Breast epithelium (tissue), 4 donors: ENCODE data around the gene PPFIA3. TPM values are rescaled to one million over a fixed set of nuclear protein-coding genes. Genes with fewer than 3 reads are reported as not detected.

ENCODE experiments used
- DNase-seq, 2 donors: peaks; one replicate each; pipeline ENCODE4 v3.0.0-alpha.2; 2019; ENCODE audit warnings: low spot score in 2 of 2
- H3K27ac ChIP-seq, 2 donors: fragments of 200-600 bp; sonication (generic) in 1 of 2; one replicate each; pipeline ENCODE4 v1.5.1; 2016 to 2019; ENCODE audit warnings: mild to moderate bottlenecking in 1 of 2
- H3K27me3 ChIP-seq, 2 donors: fragments of 200-600 bp; sonication (generic) in 1 of 2; one replicate each; pipeline versions ENCODE4 v1.5.1 to v1.6.0; 2017 to 2019; ENCODE audit warnings: control low read depth in 1 of 2, mild to moderate bottlenecking in 1 of 2
- H3K36me3 ChIP-seq: fragments of 200-600 bp; one replicate; pipeline ENCODE4 v1.5.1; 2019
- H3K4me1 ChIP-seq, 2 donors: fragments of 200-600 bp; sonication (generic); one replicate each; pipeline ENCODE4 v1.5.1; 2016 to 2019; ENCODE audit warnings: control low read depth in 1 of 2
- H3K4me3 ChIP-seq, 3 donors: fragments of 200-600 bp; sonication (generic); 1 replicate in 2 of 3; 2 replicates in 1 of 3; pipeline ENCODE4 v1.5.1; 2016 to 2019; ENCODE audit warnings: mild to moderate bottlenecking in 3 of 3, moderate library complexity in 2 of 3
- H3K9me3 ChIP-seq, 2 donors: fragments of 200-600 bp; sonication (generic) in 1 of 2; one replicate each; pipeline ENCODE4 v1.5.1; 2016 to 2019; ENCODE audit warnings: control low read depth in 1 of 2
- CTCF ChIP-seq, 3 donors: fragments of 450-650 bp; IDR thresholded peaks; one replicate each; pipeline ENCODE4 v1.5.1; 2016 to 2017; ENCODE audit warnings: antibody characterized with exemption in 3 of 3, mild to moderate bottlenecking in 3 of 3, moderate library complexity in 3 of 3
- POLR2A ChIP-seq: fragments of 450-650 bp; IDR thresholded peaks from one replicate; pipeline ENCODE4 v1.6.1; 2016; ENCODE audit warnings: antibody characterized with exemption, mild to moderate bottlenecking, moderate library complexity
- POLR2AphosphoS5 ChIP-seq, 3 donors: sonication (generic); formaldehyde crosslinking; IDR thresholded peaks; one replicate each; pipeline ENCODE4 v1.6.1; 2017; ENCODE audit warnings: antibody characterized with exemption in 3 of 3
- intact Hi-C: fragments of 100-400 bp; cut with DNase I; formaldehyde crosslinking; loops from one replicate; pipeline ENCODE4 v1.15.1; 2023; ENCODE audit warnings: low total_unique reads
- total RNA-seq, 3 donors: library from RNA; depleted of rRNA; stranded (reverse); fragments of >200 nt; gene quantifications; one replicate each; pipeline ENCODE4 v1.1.0, GENCODE V29; 2016

PPFIA3 gene
- total RNA-seq, 3 donors from 2014 or later, result 3.4 to 6.2 (median 3.4) TPM

GRCh38 chr19:49160450-49161189, 41.3 kb downstream of the PPFIA3 start:
- H3K36me3 ChIP-seq, result no peaks in the 10 kb centered on the region
- no peak overlapping the region for H3K4me3 ChIP-seq
- H3K27me3 ChIP-seq, result no peaks in the 10 kb centered on the region
- intact Hi-C loops, result no loop called here
- H3K4me1 ChIP-seq, result peaks cover 2 to 9% of the 10 kb centered on the region in 2 donors
- no peak for DNase-seq
- TF ChIP-seq POLR2A, result no peak
- TF ChIP-seq POLR2AphosphoS5 (IDR thresholded peaks at IDR 0.05), result no peak
- no peak for TF ChIP-seq CTCF (IDR thresholded peaks at IDR 0.05)
- H3K27ac ChIP-seq, result peak overlapping the region in 1 of 2 donors; percentile 25
- no peaks in the 10 kb centered on the region for H3K9me3 ChIP-seq

- H3K4me3 ChIP-seq, result no peak overlapping the region
- intact Hi-C loops, result no loop called here
- TF ChIP-seq POLR2AphosphoS5 (IDR thresholded peaks at IDR 0.05) (no peak), CTCF (IDR thresholded peaks at IDR 0.05) (no peak)
- no peaks in the 10 kb centered on the region for H3K9me3 ChIP-seq
- H3K27me3 ChIP-seq, result no peaks in the 10 kb centered on the region
- H3K27ac ChIP-seq, result peak overlapping the region; percentile 39 to 60
- no peaks in the 10 kb centered on the region for H3K36me3 ChIP-seq
- DNase-seq, result peak in 1 of 2 donors; percentile 43
- peaks cover 8 to 11% of the 10 kb centered on the region in 2 donors for H3K4me1 ChIP-seq
These were observed 42.6 kb downstream of the PPFIA3 start for GRCh38 chr19:49161987-49162386.

- Histone ChIP-seq H3K27ac (peak overlapping the region; percentile 92 to 96), H3K9me3 (no peaks in the 10 kb centered on the region)
These were observed 45.9 kb downstream of the PPFIA3 start for GRCh38 chr19:49165111-49165750.

GRCh38 chr19:49165865-49166301, 46.5 kb downstream of the PPFIA3 start:
- H3K27me3 ChIP-seq, result no peaks in the 10 kb centered on the region
- peak overlapping the region; percentile 92 to 96 for H3K27ac ChIP-seq
- H3K4me3 ChIP-seq, result peak overlapping the region in 1 of 3 donors; percentile 29
- peaks cover 6 to 8% of the 10 kb centered on the region in 2 donors for H3K4me1 ChIP-seq
- no peaks in the 10 kb centered on the region for H3K9me3 ChIP-seq
- H3K36me3 ChIP-seq, result no peaks in the 10 kb centered on the region
- no peak for TF ChIP-seq POLR2A
- no peak for DNase-seq
- intact Hi-C loops, result no loop called here

More at GRCh38 chr19:49165111-49165750, 45.9 kb downstream of the PPFIA3 start:
- DNase-seq, result peak; percentile 41 to 66
- Histone ChIP-seq H3K36me3 (no peaks in the 10 kb centered on the region), H3K27me3 (no peaks in the 10 kb centered on the region), H3K4me1 (peaks cover 6 to 8% of the 10 kb centered on the region in 2 donors), H3K4me3 (peak overlapping the region in 1 of 3 donors; percentile 29)
- TF ChIP-seq CTCF (IDR thresholded peaks at IDR 0.05) (no peak), POLR2A (no peak), POLR2AphosphoS5 (IDR thresholded peaks at IDR 0.05) (peak in 1 of 3 donors; percentile 18)
- intact Hi-C loops, result no loop called here

GRCh38 chr19:49167857-49168409, 48.6 kb downstream of the PPFIA3 start:
- no peaks in the 10 kb centered on the region for H3K27me3 ChIP-seq
- H3K27ac ChIP-seq, result no peak overlapping the region
- H3K4me1 ChIP-seq, result peaks cover 6 to 8% of the 10 kb centered on the region in 2 donors
- TF ChIP-seq CTCF (IDR thresholded peaks at IDR 0.05) (no peak), POLR2AphosphoS5 (IDR thresholded peaks at IDR 0.05) (no peak), POLR2A (no peak)
- no peaks in the 10 kb centered on the region for H3K9me3 ChIP-seq
- intact Hi-C loops, result no loop called here
- H3K4me3 ChIP-seq, result no peak overlapping the region
- DNase-seq, result no peak
- no peaks in the 10 kb centered on the region for H3K36me3 ChIP-seq
